Spleen (tissue), 7 donors: ENCODE data around the gene CABP2.

Source experiments
- POLR2AphosphoS5 ChIP-seq, 3 donors: sonication (generic); formaldehyde crosslinking; IDR thresholded peaks; one replicate each; pipeline ENCODE4 v1.5.1; 2017; ENCODE audit warnings: antibody characterized with exemption in 3 of 3
- TF ChIP-seq, protein P1 (sequence below), 11 experiments: fragments of 200-600 bp in 7 of 11; fragments of 450-650 bp in 4 of 11; sonication (generic) in 4 of 11; IDR thresholded peaks in 8 of 11; conservative IDR thresholded peaks in 3 of 11; 1 replicate in 7 of 11; 2 replicates in 4 of 11; pipeline versions ENCODE4 v1.4.0 to v1.8.0; 2016 to 2021; ENCODE audit warnings: antibody characterized with exemption in 11 of 11, inconsistent platforms in 4 of 11, mild to moderate bottlenecking in 1 of 11
- donor health status: DM: no; HTN: no; CAD: no; lungs with moderate emphysema.
- donor health status: DM: no; HTN: no; CAD: no.
- donor health status: DM: no; HTN: no; CAD: no.

DNA sequence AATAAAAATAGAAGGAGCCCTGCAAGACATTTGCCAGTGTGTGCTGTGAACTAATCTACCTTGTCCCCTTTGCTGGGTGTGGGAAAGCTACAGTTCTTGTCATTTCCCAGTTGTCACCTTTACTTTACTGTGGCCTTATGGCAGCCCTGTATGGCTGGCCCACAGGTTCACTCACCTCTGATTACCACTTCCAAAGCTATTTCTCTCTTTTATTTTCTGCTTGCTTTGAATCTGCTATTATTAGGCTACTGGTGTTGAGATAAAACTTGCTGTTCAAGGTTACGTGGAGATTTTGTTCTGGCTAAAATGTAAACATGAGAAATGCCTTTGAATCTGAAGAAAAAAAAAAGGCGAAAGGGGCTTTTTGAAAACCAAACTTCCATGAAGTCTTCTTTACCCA is 9.6 kb upstream of the CABP2 start:
- TF ChIP-seq, protein P1, sequence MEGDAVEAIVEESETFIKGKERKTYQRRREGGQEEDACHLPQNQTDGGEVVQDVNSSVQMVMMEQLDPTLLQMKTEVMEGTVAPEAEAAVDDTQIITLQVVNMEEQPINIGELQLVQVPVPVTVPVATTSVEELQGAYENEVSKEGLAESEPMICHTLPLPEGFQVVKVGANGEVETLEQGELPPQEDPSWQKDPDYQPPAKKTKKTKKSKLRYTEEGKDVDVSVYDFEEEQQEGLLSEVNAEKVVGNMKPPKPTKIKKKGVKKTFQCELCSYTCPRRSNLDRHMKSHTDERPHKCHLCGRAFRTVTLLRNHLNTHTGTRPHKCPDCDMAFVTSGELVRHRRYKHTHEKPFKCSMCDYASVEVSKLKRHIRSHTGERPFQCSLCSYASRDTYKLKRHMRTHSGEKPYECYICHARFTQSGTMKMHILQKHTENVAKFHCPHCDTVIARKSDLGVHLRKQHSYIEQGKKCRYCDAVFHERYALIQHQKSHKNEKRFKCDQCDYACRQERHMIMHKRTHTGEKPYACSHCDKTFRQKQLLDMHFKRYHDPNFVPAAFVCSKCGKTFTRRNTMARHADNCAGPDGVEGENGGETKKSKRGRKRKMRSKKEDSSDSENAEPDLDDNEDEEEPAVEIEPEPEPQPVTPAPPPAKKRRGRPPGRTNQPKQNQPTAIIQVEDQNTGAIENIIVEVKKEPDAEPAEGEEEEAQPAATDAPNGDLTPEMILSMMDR (IDR thresholded peaks at IDR 0.05 in 8 of 11, conservative IDR thresholded peaks at IDR 0.05 in 3 of 11), result no peak
- TF ChIP-seq POLR2AphosphoS5 (IDR thresholded peaks at IDR 0.05), result no peak
